HCT116 (cell line): ENCODE measurements around the gene SDK1. TPM values are rescaled to one million over a fixed set of nuclear protein-coding genes. Genes with fewer than 3 reads are reported as not detected.

Experiments
- ATAC-seq: fragments of 200-7000 bp; cut with Tn5 transposase; 2 replicates; pipeline ENCODE4 v1.9.1; 2020; ENCODE audit warnings: mild to moderate bottlenecking, moderate library complexity
- BruUV-seq: library from RNA; stranded (reverse); fragments of 400-500 nt; replicated peaks from 2 replicates; lab custom pipeline; 2021; lab: Mats Ljungman, UMichigan
- CTCF ChIA-PET: fragments of 300-600 bp; sonication (Branson Sonifier 250); formaldehyde crosslinking; loops from one replicate; lab custom pipeline; 2021; ENCODE audit warnings: antibody characterized with exemption; lab: Charles Lee
- POLR2A ChIA-PET: fragments of 300-600, 350-600 bp; sonication (Branson Sonifier 250); formaldehyde crosslinking; loops from one replicate; lab custom pipeline; 2021; ENCODE audit warnings: antibody characterized with exemption; lab: Charles Lee
- RAD21 ChIA-PET, 2 experiments: fragments of 300-600 bp; sonication (Branson Sonifier 250); formaldehyde crosslinking; loops; one replicate each; lab custom pipeline; 2023; ENCODE audit warnings: low total read pairs in 2 of 2; ENCODE audit not compliant: uncharacterized antibody in 2 of 2, unreplicated experiment in 2 of 2, low non-redundant PET in 1 of 2; lab: Charles Lee
- DNase-seq: peaks from one replicate; pipeline ENCODE4 v3.0.0-alpha.2; 2010; ENCODE audit warnings: low read depth, low spot score
- H2AFZ ChIP-seq: fragments of 200-600 bp; shearing (Covaris generic), sonication (generic); 2 replicates; pipeline ENCODE4 v1.6.1; 2017; ENCODE audit warnings: low read depth, mixed run types, mixed read lengths, antibody characterized with exemption, low read length; ENCODE audit not compliant: poor library complexity, severe bottlenecking
- H3K27ac ChIP-seq: 2 replicates; pipeline ENCODE4 v1.5.1; 2012; ENCODE audit warnings: low read depth, low read length
- H3K27me3 ChIP-seq: fragments of 200-600 bp; sonication (generic); 2 replicates; pipeline ENCODE4 v1.6.1; 2016; ENCODE audit warnings: mixed run types, low read length, mixed read lengths; ENCODE audit not compliant: insufficient read depth
- H3K36me3 ChIP-seq, 2 experiments: fragments of 200-500 bp in 1 of 2; fragments of 200-600 bp in 1 of 2; sonication (Bioruptor generic) in 1 of 2; sonication (generic) in 1 of 2; 2 replicates each; pipeline versions ENCODE4 v1.5.1 to v1.6.1; 2014 to 2016; ENCODE audit warnings: low read length in 2 of 2, inconsistent platforms in 1 of 2, mixed read lengths in 1 of 2, mixed run types in 1 of 2; ENCODE audit not compliant: insufficient read depth in 2 of 2, control insufficient read depth in 1 of 2
- H3K4me1 ChIP-seq, 2 experiments: fragments of 200-600 bp in 1 of 2; sonication (generic) in 1 of 2; 2 replicates each; pipeline versions ENCODE4 v1.5.1 to v1.6.1; 2012 to 2017; ENCODE audit warnings: low read length in 2 of 2, inconsistent platforms in 1 of 2, mild to moderate bottlenecking in 1 of 2, mixed read lengths in 1 of 2, mixed run types in 1 of 2, moderate library complexity in 1 of 2; ENCODE audit not compliant: insufficient read depth in 2 of 2, control insufficient read depth in 1 of 2
- H3K4me2 ChIP-seq: fragments of 200-600 bp; sonication (generic); 2 replicates; pipeline ENCODE4 v1.6.1; 2017; ENCODE audit warnings: mixed run types, low read length, mixed read lengths
- H3K4me3 ChIP-seq, 2 experiments: fragments of 200-600 bp in 1 of 2; sonication (generic) in 1 of 2; replicated peaks in 1 of 2; 2 replicates each; pipeline ENCODE4 v1.5.1; 2011 to 2016; ENCODE audit warnings: low read length in 2 of 2, control low read depth in 1 of 2, low read depth in 1 of 2, mild to moderate bottlenecking in 1 of 2, mixed read lengths in 1 of 2, mixed run types in 1 of 2
- H3K79me2 ChIP-seq: fragments of 200-600 bp; sonication (generic); 2 replicates; pipeline ENCODE4 v1.6.1; 2017; ENCODE audit warnings: mild to moderate bottlenecking, mixed run types, low read length, moderate library complexity, mixed read lengths; ENCODE audit not compliant: insufficient read depth
- H3K9ac ChIP-seq: fragments of 200-600 bp; sonication (generic); 2 replicates; pipeline ENCODE4 v1.6.1; 2016; ENCODE audit warnings: low read length, mixed read lengths
- H3K9me2 ChIP-seq: fragments of 200-600 bp; sonication (generic), shearing (Covaris generic); 2 replicates; pipeline ENCODE4 v1.6.1; 2017; ENCODE audit warnings: mixed run types, mild to moderate bottlenecking, moderate library complexity; ENCODE audit not compliant: insufficient read depth
- H3K9me3 ChIP-seq, 2 experiments: fragments of 200-500 bp in 1 of 2; fragments of 200-600 bp in 1 of 2; sonication (Bioruptor generic) in 1 of 2; sonication (generic) in 1 of 2; 2 replicates each; pipeline ENCODE4 v1.6.1; 2014 to 2017; ENCODE audit warnings: low read length in 2 of 2, mixed read lengths in 2 of 2, inconsistent platforms in 1 of 2, low read depth in 1 of 2, mild to moderate bottlenecking in 1 of 2, mixed run types in 1 of 2, moderate library complexity in 1 of 2; ENCODE audit not compliant: control insufficient read depth in 1 of 2, insufficient read depth in 1 of 2
- H4K20me1 ChIP-seq: fragments of 200-600 bp; sonication (generic), shearing (Covaris generic); 2 replicates; pipeline ENCODE4 v1.6.1; 2017; ENCODE audit warnings: mixed run types, mild to moderate bottlenecking, moderate library complexity; ENCODE audit not compliant: insufficient read depth
- EGR1 ChIP-seq: IDR thresholded peaks from 2 replicates; pipeline ENCODE4 v1.6.1; 2012; ENCODE audit warnings: low read depth
- ELF1 ChIP-seq: IDR thresholded peaks from 2 replicates; pipeline ENCODE4 v1.6.1; 2012; ENCODE audit warnings: low read depth, borderline replicate concordance
- FOSL1 ChIP-seq: IDR thresholded peaks from 2 replicates; pipeline ENCODE4 v1.6.1; 2012; ENCODE audit warnings: low read depth
- JUND ChIP-seq: IDR thresholded peaks from 2 replicates; pipeline ENCODE4 v1.6.1; 2012
- POLR2A ChIP-seq: IDR thresholded peaks from 2 replicates; pipeline ENCODE4 v1.7.0; 2011; ENCODE audit warnings: borderline replicate concordance; ENCODE audit not compliant: insufficient read depth, insufficient read length; ENCODE audit errors: extremely low read depth
- POLR2AphosphoS5 ChIP-seq: IDR thresholded peaks from 2 replicates; pipeline ENCODE4 v1.6.1; 2011; ENCODE audit warnings: mild to moderate bottlenecking, low read depth, low read length, moderate library complexity
- RAD21 ChIP-seq: IDR thresholded peaks from 2 replicates; pipeline ENCODE4 v1.6.1; 2012; ENCODE audit warnings: low read depth, mild to moderate bottlenecking
- SIN3A ChIP-seq: IDR thresholded peaks from 2 replicates; pipeline ENCODE4 v1.6.1; 2012; ENCODE audit warnings: low read depth
- SP1 ChIP-seq: IDR thresholded peaks from 2 replicates; pipeline ENCODE4 v1.6.1; 2012; ENCODE audit warnings: low read depth
- TCF7L2 ChIP-seq: IDR thresholded peaks from 2 replicates; pipeline ENCODE4 v1.7.0; 2011; ENCODE audit warnings: borderline replicate concordance, inconsistent platforms; ENCODE audit not compliant: insufficient read depth, insufficient read length; ENCODE audit errors: extremely low read depth
- intact Hi-C: fragments of 100-400 bp; cut with micrococcal nuclease; formaldehyde crosslinking; loops from 2 replicates; pipeline ENCODE4 v1.10.0; 2022
- total RNA-seq: library from RNA; stranded (reverse); gene quantifications from one replicate; pipeline ENCODE4 v1.2.1, GENCODE V29; 2021; ENCODE audit not compliant: unreplicated experiment
- TF ChIP-seq, protein P1 (sequence below): IDR thresholded peaks from 2 replicates; pipeline ENCODE4 v1.6.1; 2012
- TF ChIP-seq, protein P2 (sequence below): IDR thresholded peaks from 2 replicates; pipeline ENCODE4 v1.6.1; 2012; ENCODE audit warnings: low read depth
- TF ChIP-seq, protein P3 (sequence below), 3 experiments: fragments of 200-600 bp in 1 of 3; sonication (generic) in 1 of 3; IDR thresholded peaks in 2 of 3; conservative IDR thresholded peaks in 1 of 3; 2 replicates each; pipeline ENCODE4 v1.5.1; 2012 to 2017; ENCODE audit warnings: low read depth in 2 of 3, low read length in 2 of 3, antibody characterized with exemption in 1 of 3, borderline replicate concordance in 1 of 3, control low read depth in 1 of 3, mild to moderate bottlenecking in 1 of 3, mixed read lengths in 1 of 3, mixed run types in 1 of 3, moderate library complexity in 1 of 3; ENCODE audit not compliant: insufficient read depth in 1 of 3

Gene SDK1
- total RNA-seq, 1 experiment from 2014 or later, result 0.05 TPM

DNA sequence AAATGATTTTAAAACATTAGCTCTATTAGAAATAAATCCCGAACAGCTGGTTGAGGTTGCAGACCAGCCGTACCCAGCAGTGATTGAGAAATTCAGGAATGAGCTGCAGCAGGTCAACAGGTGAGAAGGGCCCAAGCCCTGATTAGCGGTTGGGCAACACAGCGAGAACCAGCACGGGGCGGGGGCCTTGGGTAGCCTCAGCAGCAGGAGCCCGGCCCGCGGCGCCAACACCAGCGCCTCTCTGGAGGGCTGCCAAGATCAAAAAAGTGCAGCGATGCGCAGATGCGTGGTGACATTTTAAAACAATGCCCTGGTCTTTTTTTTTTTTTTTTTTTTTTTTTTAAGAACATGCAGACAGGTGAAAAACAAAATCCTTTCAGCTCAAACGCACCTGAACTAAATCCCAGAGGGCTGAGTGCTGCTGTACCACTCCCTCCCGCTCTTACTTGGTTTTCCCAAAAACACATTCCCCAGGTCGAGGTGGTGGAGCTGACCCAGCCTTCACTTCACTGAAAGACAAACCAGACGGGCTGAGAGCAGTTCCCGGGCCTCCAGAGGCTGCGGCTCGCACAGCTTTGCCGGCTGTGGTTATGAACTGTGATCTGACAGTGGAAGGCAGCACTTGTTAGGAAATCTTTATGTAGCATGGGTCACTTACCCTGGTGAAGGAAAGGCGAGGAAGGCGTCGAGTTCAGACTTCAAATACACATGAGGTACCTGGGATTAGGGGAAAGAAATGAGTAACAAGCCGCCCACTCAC, 579.4 kb downstream of the SDK1 start:
- H3K9me2 ChIP-seq, result no peaks in the 10 kb centered on the region
- RAD21 ChIA-PET, result no interaction called here
- peaks cover 11% of the 10 kb centered on the region; the same call in 1 of the 2 replicates for H3K27me3 ChIP-seq
- BruUV-seq, result no TSS peak
- intact Hi-C loops, result no loop called here
- no peaks in the 10 kb centered on the region for H3K36me3 ChIP-seq
- no peak overlapping the region for H2AFZ ChIP-seq
- CTCF ChIA-PET, result no interaction called here
- H3K79me2 ChIP-seq, result no peaks in the 10 kb centered on the region
- H3K4me1 ChIP-seq, result no peaks in the 10 kb centered on the region
- H3K9me3 ChIP-seq, result no peaks in the 10 kb centered on the region
- no peak overlapping the region for H3K27ac ChIP-seq
- H3K4me3 ChIP-seq, result no peak overlapping the region
- TF ChIP-seq ELF1, result no peak
- no peak for TF ChIP-seq JUND
- POLR2A ChIA-PET, result no interaction called here
- DNase-seq (no peak), ATAC-seq (no peak)
- no peak overlapping the region for H3K4me2 ChIP-seq
- no peaks in the 10 kb centered on the region for H4K20me1 ChIP-seq
- H3K9ac ChIP-seq, result no peak overlapping the region

DNA sequence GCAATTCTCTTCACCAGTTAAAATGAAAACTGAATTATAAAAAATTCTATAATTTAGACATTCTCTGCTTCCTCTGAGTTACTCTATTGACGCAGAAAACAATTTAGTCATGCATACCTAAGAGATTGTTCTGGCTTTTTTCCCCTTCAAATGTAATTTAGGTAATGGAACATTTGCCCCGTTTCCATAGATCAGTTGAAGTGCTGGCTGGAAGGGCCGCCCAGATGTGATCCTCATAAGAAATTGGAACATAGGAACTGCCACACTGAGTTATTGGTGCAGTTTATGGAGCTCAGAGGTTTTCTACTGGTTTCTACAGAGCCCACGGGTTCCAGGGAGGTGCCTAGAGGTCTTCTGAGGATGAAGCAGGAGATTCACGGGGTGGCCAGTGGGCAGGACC, 581.7 kb downstream of the SDK1 start:
- no peak for ATAC-seq
- Histone ChIP-seq H3K9me3 (no peaks in the 10 kb centered on the region), H3K9me2 (no peaks in the 10 kb centered on the region), H3K27ac (no peak overlapping the region), H2AFZ (no peak overlapping the region), H3K9ac (no peak overlapping the region), H3K36me3 (no peaks in the 10 kb centered on the region), H3K27me3 (no peaks in the 10 kb centered on the region), H3K4me1 (no peaks in the 10 kb centered on the region), H3K79me2 (no peaks in the 10 kb centered on the region), H3K4me3 (no peak overlapping the region), H3K4me2 (no peak overlapping the region)
- CTCF ChIA-PET, result no interaction called here
- intact Hi-C loops, result no loop called here
- BruUV-seq, result no TSS peak
- RAD21 ChIA-PET, result no interaction called here
- DNase-seq, result no peak
- TF ChIP-seq POLR2A (no peak), FOSL1 (no peak), POLR2AphosphoS5 (no peak), EGR1 (no peak), SP1 (no peak), SIN3A (no peak), RAD21 (no peak), JUND (no peak), TCF7L2 (no peak)
- TF ChIP-seq, protein P1, sequence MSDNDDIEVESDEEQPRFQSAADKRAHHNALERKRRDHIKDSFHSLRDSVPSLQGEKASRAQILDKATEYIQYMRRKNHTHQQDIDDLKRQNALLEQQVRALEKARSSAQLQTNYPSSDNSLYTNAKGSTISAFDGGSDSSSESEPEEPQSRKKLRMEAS, result no peak
- TF ChIP-seq, protein P2, sequence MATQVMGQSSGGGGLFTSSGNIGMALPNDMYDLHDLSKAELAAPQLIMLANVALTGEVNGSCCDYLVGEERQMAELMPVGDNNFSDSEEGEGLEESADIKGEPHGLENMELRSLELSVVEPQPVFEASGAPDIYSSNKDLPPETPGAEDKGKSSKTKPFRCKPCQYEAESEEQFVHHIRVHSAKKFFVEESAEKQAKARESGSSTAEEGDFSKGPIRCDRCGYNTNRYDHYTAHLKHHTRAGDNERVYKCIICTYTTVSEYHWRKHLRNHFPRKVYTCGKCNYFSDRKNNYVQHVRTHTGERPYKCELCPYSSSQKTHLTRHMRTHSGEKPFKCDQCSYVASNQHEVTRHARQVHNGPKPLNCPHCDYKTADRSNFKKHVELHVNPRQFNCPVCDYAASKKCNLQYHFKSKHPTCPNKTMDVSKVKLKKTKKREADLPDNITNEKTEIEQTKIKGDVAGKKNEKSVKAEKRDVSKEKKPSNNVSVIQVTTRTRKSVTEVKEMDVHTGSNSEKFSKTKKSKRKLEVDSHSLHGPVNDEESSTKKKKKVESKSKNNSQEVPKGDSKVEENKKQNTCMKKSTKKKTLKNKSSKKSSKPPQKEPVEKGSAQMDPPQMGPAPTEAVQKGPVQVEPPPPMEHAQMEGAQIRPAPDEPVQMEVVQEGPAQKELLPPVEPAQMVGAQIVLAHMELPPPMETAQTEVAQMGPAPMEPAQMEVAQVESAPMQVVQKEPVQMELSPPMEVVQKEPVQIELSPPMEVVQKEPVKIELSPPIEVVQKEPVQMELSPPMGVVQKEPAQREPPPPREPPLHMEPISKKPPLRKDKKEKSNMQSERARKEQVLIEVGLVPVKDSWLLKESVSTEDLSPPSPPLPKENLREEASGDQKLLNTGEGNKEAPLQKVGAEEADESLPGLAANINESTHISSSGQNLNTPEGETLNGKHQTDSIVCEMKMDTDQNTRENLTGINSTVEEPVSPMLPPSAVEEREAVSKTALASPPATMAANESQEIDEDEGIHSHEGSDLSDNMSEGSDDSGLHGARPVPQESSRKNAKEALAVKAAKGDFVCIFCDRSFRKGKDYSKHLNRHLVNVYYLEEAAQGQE, result no peak
- TF ChIP-seq, protein P3, sequence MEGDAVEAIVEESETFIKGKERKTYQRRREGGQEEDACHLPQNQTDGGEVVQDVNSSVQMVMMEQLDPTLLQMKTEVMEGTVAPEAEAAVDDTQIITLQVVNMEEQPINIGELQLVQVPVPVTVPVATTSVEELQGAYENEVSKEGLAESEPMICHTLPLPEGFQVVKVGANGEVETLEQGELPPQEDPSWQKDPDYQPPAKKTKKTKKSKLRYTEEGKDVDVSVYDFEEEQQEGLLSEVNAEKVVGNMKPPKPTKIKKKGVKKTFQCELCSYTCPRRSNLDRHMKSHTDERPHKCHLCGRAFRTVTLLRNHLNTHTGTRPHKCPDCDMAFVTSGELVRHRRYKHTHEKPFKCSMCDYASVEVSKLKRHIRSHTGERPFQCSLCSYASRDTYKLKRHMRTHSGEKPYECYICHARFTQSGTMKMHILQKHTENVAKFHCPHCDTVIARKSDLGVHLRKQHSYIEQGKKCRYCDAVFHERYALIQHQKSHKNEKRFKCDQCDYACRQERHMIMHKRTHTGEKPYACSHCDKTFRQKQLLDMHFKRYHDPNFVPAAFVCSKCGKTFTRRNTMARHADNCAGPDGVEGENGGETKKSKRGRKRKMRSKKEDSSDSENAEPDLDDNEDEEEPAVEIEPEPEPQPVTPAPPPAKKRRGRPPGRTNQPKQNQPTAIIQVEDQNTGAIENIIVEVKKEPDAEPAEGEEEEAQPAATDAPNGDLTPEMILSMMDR (IDR thresholded peaks at IDR 0.05 in 2 of 3, conservative IDR thresholded peaks at IDR 0.05 in 1 of 3; ENCODE audit: borderline replicate concordance in 1 of 3, insufficient read depth in 1 of 3, low read depth in 2 of 3, low read length in 2 of 3), result no peak
- TF ChIP-seq, all 23 proteins: peak for 0
- no peaks in the 10 kb centered on the region for H4K20me1 ChIP-seq
- POLR2A ChIA-PET, result no interaction called here
